GM12801 (cell line): ENCODE results near the gene CCR2.

ENCODE experiments used
- TF ChIP-seq, protein P1 (sequence below): IDR thresholded peaks from one replicate; pipeline ENCODE4 v1.5.1; 2011; ENCODE audit warnings: control low read depth; ENCODE audit not compliant: insufficient read length; ENCODE audit errors: extremely low read depth

CCR2 gene

DNA sequence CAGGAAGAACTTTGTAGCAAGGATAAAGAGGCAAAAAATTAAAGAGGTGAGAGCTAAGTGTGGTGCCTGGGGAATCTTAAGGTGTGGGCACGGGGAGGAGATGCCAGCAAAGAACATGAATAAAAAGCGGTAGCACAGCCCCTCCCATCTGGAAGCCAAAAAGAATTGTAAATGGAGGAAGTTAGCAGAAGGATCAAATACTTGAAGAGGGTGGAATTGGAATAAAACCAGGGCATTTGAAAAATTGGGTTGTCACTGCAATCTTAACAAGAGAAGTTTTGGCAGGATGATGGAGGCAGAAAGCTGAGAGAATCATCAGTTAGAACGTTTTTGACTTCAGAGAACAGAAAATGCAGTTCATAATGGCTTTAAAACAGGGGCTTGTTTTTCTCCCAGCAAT lies 2.4 kb downstream of the CCR2 start:
- TF ChIP-seq, protein P1, sequence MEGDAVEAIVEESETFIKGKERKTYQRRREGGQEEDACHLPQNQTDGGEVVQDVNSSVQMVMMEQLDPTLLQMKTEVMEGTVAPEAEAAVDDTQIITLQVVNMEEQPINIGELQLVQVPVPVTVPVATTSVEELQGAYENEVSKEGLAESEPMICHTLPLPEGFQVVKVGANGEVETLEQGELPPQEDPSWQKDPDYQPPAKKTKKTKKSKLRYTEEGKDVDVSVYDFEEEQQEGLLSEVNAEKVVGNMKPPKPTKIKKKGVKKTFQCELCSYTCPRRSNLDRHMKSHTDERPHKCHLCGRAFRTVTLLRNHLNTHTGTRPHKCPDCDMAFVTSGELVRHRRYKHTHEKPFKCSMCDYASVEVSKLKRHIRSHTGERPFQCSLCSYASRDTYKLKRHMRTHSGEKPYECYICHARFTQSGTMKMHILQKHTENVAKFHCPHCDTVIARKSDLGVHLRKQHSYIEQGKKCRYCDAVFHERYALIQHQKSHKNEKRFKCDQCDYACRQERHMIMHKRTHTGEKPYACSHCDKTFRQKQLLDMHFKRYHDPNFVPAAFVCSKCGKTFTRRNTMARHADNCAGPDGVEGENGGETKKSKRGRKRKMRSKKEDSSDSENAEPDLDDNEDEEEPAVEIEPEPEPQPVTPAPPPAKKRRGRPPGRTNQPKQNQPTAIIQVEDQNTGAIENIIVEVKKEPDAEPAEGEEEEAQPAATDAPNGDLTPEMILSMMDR, result no peak

DNA sequence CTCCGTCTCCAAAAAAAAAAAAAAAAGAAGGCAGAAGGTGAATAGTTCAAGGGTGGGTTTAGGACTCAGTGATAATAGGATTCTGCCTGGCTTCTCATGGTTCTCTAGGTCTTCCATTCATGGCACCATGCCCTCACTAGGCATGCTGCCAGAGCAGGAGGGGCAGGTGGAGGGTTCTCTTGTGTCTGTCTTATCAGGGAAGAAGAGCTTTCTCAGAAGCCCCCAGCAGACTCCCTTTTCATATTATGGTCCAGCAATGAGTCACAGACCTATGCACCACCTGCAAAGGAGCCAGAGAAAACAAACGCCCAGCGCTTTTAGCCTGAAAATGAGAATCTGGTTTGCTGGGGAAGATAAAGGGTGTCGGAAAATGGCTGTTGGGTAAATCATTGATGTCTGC lies 3.0 kb downstream of the CCR2 start:
- TF ChIP-seq, protein P1, result no peak

DNA sequence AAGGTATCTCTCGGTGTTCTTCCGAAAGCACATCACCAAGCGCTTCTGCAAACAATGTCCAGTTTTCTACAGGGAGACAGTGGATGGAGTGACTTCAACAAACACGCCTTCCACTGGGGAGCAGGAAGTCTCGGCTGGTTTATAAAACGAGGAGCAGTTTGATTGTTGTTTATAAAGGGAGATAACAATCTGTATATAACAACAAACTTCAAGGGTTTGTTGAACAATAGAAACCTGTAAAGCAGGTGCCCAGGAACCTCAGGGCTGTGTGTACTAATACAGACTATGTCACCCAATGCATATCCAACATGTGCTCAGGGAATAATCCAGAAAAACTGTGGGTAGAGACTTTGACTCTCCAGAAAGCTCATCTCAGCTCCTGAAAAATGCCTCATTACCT lies 4.6 kb downstream of the CCR2 start:
- TF ChIP-seq, protein P1, result no peak

DNA sequence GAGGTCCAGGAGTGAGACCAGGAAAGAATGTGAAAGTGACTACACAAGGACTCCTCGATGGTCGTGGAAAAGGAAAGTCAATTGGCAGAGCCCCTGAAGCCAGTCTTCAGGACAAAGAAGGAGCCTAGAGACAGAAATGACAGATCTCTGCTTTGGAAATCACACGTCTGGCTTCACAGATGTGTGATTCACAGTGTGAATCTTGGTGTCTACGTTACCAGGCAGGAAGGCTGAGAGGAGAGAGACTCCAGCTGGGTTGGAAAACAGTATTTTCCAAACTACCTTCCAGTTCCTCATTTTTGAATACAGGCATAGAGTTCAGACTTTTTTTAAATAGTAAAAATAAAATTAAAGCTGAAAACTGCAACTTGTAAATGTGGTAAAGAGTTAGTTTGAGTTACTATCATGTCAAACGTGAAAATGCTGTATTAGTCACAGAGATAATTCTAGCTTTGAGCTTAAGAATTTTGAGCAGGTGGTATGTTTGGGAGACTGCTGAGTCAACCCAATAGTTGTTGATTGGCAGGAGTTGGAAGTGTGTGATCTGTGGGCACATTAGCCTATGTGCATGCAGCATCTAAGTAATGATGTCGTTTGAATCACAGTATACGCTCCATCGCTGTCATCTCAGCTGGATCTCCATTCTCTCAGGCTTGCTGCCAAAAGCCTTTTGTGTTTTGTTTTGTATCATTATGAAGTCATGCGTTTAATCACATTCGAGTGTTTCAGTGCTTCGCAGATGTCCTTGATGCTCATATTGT lies 6.0 kb downstream of the CCR2 start:
- TF ChIP-seq, protein P1, result no peak

DNA sequence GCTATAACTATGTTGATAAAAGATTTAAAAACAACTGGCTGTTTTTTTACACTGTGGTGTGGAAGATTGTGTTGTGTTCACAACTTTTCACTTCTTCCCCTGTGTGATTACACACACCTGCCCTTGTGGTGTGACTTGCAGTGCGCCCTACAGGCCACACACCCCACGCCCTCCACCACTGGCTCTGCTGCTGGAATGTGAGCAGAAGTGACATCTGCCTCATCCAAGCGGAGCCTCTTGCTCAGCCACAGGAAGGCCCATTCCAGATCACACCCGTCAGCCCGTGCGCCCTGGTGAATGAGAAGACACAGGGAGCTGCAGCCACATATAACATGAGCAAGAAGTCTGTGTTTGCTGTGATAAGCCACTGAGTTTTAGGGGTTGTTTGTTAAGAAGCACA lies 7.0 kb downstream of the CCR2 start:
- TF ChIP-seq, protein P1, result no peak

DNA sequence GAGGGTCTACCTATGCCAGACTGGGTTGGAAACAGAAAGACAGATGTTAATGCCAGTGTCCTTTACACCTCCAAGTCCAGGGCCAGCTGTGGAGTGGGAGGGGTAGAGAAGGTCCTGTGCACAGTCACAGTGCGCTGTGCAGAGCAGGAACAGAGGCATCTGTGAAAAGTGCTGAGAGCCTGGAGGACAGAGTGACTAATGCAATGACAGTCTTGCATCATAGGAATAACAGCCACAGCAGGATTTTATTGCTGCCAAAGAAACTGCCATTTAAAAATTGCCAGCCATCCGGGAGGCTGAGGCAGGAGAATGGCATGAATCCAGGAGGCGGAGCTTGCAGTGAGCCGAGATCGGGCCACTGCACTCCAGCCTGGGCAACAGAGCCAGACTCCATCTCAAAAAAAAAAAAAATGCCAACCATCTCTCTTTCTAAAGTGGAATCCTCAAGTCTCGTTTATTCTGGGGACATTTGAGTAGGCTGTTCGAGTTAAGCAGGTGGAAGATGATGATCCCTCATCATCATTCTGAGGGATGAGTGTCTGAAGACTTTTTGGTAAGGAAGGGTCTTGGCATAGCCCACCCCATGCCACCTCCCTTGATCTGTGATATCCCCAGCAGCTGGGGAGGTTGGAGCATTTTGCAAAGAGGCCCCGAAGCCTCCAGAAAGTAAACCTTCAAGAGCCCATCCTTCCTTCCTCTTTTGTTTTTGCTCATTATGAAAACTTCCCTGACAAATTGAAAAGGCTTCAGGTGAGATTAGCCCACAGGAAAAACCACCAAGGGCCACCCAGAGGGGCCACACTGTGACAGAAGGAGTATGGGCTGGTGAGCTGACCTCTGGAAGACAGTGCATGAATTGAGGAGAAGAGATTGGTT lies 7.7 kb downstream of the CCR2 start:
- TF ChIP-seq, protein P1, result no peak

DNA sequence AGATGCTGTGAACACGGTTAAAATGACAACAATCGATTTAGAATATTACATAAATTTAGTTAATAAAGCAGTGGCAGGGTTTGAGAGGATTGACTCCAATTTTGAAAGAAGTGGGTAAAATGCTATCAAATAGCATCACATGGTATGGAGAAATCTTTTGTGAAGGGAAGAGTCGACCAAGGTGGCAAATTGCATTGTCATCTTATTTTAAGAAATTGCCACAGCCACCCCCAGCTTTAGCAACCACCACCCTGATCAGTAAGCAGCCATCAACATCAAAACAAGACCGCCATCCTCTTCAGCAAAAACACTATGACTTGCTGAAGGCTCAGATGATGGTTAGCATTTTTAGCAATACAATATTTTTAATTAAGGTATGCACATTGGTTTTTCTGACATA lies 11.1 kb downstream of the CCR2 start:
- TF ChIP-seq, protein P1, result no peak
